GM12891 (cell line): ENCODE measurements around the gene RNPEP.

Experiments used
- POLR2A ChIP-seq: IDR thresholded peaks from 2 replicates; pipeline ENCODE4 v1.6.1; 2011; ENCODE audit warnings: low read depth, low read length, control low read depth
- POLR2AphosphoS5 ChIP-seq: IDR thresholded peaks from 2 replicates; pipeline ENCODE4 v1.6.1; 2011; ENCODE audit warnings: low read depth, low read length, control low read depth
- POU2F2 ChIP-seq: IDR thresholded peaks from 2 replicates; pipeline ENCODE4 v1.6.1; 2011; ENCODE audit warnings: low read depth, mild to moderate bottlenecking, control low read depth, low read length, moderate library complexity
- TAF1 ChIP-seq: IDR thresholded peaks from 2 replicates; pipeline ENCODE4 v1.6.1; 2011; ENCODE audit warnings: low read depth, low read length, control low read depth

GRCh38 chr1:202010180-202011015 is 27.9 kb downstream of the RNPEP start, which contains the start of gene ELF3:
- TF ChIP-seq TAF1, result no peak
- no peak for TF ChIP-seq POLR2A
- no peak for TF ChIP-seq POLR2AphosphoS5
- peak; percentile 92; the same call in 1 of the 2 replicates for TF ChIP-seq POU2F2
